ENCODE data around the gene REEP5. TPM values are rescaled to one million over a fixed set of nuclear protein-coding genes. Genes with fewer than 3 reads are reported as not detected.

Gene REEP5
- total and polyA plus RNA-seq, 8 donors: 18.8 to 102 (median 40.4) TPM

DNA sequence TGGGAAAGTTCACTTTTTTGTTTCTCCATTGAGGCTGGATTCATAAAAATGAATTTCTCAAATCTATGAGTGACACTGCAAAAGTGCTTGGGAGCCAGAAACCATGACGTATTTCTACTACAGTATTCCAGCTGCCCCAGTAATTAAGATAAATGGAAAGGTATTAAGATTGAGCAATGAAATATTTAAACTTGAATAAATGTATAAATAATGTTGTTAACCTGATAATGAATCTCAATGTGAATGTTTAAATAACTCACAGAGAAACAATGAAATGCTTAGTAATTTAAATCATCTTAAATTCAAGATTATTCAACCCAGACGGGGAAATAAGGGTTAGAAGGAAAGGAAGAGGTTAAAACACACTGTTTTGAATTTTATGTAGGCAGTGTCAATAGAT lies 72.1 kb downstream of the REEP5 start:
- Histone ChIP-seq H3K36me3 (no peaks in the 10 kb centered on the region), H3K4me3 (no peak overlapping the region), H3K27me3 (no peaks in the 10 kb centered on the region), H3K9me3 (no peaks in the 10 kb centered on the region), H3K4me1 (peaks cover 0 to 6% (median 2%) of the 10 kb centered on the region in 4 donors), H3K27ac (no peak overlapping the region)
- no peak for DNase-seq
- intact Hi-C loops (cut with DNase I; ENCODE audit: low total_unique reads): no loop called here
- TF ChIP-seq EP300 (IDR thresholded peaks at IDR 0.05): no peak
- no peak for TF ChIP-seq POLR2AphosphoS5 (IDR thresholded peaks at IDR 0.05)
- TF ChIP-seq POLR2A (IDR thresholded peaks at IDR 0.05): no peak
- TF ChIP-seq, protein P1, sequence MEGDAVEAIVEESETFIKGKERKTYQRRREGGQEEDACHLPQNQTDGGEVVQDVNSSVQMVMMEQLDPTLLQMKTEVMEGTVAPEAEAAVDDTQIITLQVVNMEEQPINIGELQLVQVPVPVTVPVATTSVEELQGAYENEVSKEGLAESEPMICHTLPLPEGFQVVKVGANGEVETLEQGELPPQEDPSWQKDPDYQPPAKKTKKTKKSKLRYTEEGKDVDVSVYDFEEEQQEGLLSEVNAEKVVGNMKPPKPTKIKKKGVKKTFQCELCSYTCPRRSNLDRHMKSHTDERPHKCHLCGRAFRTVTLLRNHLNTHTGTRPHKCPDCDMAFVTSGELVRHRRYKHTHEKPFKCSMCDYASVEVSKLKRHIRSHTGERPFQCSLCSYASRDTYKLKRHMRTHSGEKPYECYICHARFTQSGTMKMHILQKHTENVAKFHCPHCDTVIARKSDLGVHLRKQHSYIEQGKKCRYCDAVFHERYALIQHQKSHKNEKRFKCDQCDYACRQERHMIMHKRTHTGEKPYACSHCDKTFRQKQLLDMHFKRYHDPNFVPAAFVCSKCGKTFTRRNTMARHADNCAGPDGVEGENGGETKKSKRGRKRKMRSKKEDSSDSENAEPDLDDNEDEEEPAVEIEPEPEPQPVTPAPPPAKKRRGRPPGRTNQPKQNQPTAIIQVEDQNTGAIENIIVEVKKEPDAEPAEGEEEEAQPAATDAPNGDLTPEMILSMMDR (IDR thresholded peaks at IDR 0.05): no peak
- 52 to 67% (median 57%) methylated on average over 2 of the region's 2 CpGs for WGBS, 5 donors

DNA sequence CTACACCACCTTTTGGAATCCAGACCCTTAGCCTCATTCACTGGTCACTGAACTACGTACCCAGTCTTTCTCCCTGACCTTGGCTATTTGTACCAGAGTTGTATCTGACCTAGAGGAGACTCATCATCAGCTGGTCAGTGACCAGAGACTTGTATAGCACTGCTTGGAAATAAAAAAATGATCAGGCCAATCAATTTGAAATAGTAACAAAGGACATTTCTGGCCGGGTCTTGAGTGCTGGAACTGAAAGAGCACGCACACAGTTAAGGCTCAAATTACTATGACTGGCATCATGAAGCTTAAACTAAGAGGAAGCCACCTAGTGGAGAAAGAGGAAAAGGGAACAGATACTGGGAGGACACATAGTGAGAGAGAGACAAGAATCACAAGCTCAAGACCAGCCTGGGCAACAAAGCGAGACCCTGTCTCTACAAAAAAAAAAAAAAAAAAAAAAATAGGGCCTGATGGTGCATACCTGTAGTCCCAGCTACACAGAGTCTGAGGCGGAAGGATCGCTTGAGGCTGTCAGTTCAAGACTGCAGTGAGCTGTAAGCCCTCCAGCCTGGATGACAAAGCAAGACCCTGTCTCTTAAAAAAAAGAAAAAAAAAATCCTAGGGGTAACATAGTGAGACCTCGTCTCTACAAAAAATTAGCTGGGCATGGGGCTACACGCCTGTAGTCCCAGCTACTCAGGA lies 73.8 kb downstream of the REEP5 start:
- no peaks in the 10 kb centered on the region for H3K9me3 ChIP-seq
- TF ChIP-seq POLR2A (IDR thresholded peaks at IDR 0.05) (no peak), POLR2AphosphoS5 (IDR thresholded peaks at IDR 0.05) (no peak), EP300 (IDR thresholded peaks at IDR 0.05) (no peak)
- TF ChIP-seq, protein P1 (IDR thresholded peaks at IDR 0.05): peak in 5 of 7 experiments; percentile 14 to 59 (median 51)
- intact Hi-C loops (cut with DNase I; ENCODE audit: low total_unique reads): no loop called here
- no peaks in the 10 kb centered on the region for H3K27me3 ChIP-seq
- H3K4me3 ChIP-seq: no peak overlapping the region
- 40 to 54% (median 51%) methylated on average over 8 of the region's 8 CpGs for WGBS, 5 donors
- H3K36me3 ChIP-seq: no peaks in the 10 kb centered on the region
- peaks cover 0 to 6% (median 2%) of the 10 kb centered on the region in 4 donors for H3K4me1 ChIP-seq
- no peak overlapping the region for H3K27ac ChIP-seq
- DNase-seq: peak in 1 of 2 donors; percentile 76

DNA sequence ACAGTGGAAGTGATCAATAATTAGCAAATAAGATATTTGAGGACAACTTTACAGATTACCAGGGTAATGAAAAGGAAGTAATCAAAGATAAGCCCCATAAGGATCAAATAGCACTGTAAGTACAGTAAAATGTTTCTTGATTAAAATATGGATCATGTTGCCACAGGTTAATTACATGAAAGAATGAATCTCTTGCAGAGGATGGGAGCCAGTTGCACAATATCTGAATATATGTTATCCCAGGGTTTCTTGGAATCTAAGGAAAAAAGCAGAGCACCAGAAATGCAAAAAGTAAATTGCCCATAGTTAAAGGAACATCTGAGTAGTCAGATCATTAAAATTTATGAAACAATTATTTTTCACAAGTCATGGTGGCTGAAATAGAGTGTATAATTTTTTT lies 74.7 kb downstream of the REEP5 start:
- H3K4me3 ChIP-seq: no peak overlapping the region
- intact Hi-C loops (cut with DNase I; ENCODE audit: low total_unique reads): no loop called here

DNA sequence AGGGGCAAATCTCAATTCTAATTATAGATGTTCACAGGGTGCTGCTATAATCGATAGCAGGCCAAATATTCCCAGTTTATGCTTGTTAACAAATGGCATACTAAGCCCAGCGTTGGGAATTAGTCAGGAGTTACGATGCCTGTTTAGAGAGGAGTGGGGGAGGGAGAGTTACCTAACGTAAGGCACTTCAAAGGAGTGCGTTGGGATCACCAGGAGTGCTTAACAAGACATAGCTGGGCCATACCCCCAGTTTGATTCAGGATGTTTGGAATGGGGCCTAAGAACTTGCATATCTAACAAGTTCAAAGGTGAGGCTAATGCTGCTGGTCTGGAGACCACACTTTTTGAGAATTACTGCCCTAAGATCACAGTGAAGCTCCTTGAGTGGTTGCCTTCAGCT lies 75.5 kb downstream of the REEP5 start:
- Histone ChIP-seq H3K27me3 (no peaks in the 10 kb centered on the region), H3K27ac (no peak overlapping the region), H3K9me3 (no peaks in the 10 kb centered on the region), H3K4me1 (peaks cover 0 to 6% (median 2%) of the 10 kb centered on the region in 4 donors), H3K36me3 (no peaks in the 10 kb centered on the region), H3K4me3 (no peak overlapping the region)
- WGBS, 5 donors: 82 to 88% (median 84%) methylated on average over 5 of the region's 5 CpGs
- intact Hi-C loops (cut with DNase I; ENCODE audit: low total_unique reads): no loop called here
- DNase-seq: no peak
- TF ChIP-seq, protein P1 (IDR thresholded peaks at IDR 0.05): no peak
- TF ChIP-seq POLR2A (IDR thresholded peaks at IDR 0.05) (no peak), EP300 (IDR thresholded peaks at IDR 0.05) (no peak), POLR2AphosphoS5 (IDR thresholded peaks at IDR 0.05) (no peak)

More for the DNA sequence above, 74.7 kb downstream of the REEP5 start:
- H3K9me3 ChIP-seq: no peaks in the 10 kb centered on the region
- H3K36me3 ChIP-seq: no peaks in the 10 kb centered on the region
- DNase-seq: no peak
- TF ChIP-seq, protein P1 (IDR thresholded peaks at IDR 0.05): no peak
- TF ChIP-seq POLR2AphosphoS5 (IDR thresholded peaks at IDR 0.05) (no peak), POLR2A (IDR thresholded peaks at IDR 0.05) (no peak), EP300 (IDR thresholded peaks at IDR 0.05) (no peak)
- H3K4me1 ChIP-seq: peaks cover 0 to 6% (median 2%) of the 10 kb centered on the region in 4 donors
- H3K27ac ChIP-seq: no peak overlapping the region
- H3K27me3 ChIP-seq: no peaks in the 10 kb centered on the region

Measured in stomach (tissue), 9 donors.